ENCODE measurements around the gene RGS14.
A peak's percentile ranks its signal among the peaks of the same experiment; 100 is the strongest.
"Not testable (repeated sequence)": the region's sequence is repeated elsewhere in the genome, so short reads cannot be mapped to it uniquely, and the experiment has no call there.

RGS14 gene

GRCh38 chr5:177350776-177351391, 6.8 kb upstream of the RGS14 start:
- no peak for DNase-seq

DNA sequence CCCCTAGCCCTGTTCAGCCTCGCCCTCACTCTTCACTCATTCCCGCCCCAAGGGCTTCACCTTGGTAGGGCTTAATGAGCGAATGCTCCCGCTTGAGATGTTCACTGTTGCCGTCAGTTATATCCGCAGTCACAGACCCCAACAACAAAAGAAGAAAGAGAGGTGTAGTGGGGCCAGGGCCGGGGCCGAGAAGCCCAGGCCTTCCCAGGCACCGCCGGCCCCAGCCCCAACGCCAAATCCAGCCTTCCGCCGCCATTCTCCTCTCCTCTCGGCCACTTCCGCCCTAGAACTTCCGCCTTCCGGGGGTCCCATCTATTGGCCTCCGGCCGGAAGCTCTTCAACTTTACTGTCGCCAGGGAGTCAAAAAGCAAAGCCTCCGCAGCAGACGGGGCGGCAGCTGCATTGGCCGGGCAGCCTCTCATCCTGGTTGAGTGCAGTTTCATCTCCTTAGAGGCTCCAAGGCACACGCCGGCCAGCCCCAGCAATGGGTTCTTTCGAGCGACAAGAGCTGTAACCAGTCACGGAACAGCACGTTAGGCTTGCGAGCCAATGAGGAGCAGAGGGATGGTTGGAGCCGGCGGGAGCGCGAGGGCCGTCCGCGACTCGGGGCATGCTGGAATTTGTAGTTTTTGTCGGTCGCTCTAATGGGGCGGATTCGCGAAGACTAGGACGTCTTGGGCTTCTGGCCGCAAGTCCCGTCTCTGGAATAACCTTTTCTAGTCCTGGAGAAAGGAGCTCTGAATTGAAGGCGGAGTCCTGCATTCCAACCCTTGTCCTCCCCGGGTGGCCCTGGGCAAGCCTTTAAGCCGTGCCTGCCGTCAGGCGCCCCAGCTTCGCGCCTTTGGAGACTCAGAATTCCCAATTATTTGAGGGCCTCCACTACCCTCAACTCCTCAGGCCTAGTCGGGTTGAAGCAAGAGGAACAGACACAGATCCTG, 6.1 kb upstream of the RGS14 start, which contains the start of gene LMAN2:
Gene LMAN2, minus strand, starts transcription at position 277 of the 938 bp plus-strand sequence. Its CDS starts 21 bp downstream, at position 256.
- peak; percentile 89 for DNase-seq

DNA sequence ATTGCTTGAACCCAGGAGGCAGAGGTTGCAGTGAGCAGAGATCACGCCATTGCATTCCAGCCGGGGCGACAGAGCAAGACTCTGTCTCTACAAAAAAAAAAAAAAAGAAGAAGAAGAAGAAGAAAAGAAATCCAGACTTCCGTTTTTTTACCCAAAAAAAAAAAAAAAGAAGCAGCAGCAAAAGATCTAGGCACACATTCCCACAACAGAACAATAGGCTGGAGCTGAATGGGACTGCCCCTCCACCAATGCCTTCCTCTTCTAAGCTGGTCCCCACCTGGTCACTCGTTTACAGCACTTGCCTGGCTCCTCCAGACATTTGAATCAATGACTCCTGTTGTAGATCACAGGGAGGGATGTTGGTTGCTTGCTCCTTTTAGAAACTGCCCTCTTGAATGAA, 4.6 kb upstream of the RGS14 start:
- DNase-seq: no peak

DNA sequence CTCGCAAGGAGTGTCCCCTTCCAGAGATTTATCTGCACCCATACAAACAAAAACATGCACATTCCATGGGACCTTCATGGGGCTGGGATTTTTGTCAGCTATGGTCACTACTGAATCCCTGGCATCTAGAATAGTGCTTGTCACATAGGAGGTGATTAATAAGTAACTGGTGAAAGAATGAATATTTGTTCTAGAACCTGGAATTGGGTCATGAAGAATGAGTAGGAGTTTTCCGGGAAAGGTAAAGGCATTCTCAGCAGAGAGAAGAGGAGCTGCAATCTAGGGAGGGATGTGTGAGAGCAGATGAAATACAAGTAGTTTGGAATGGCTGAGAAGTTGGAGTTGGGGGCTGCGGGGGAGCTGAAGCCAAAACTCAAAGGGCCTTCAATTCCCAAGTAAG, 3.5 kb upstream of the RGS14 start:
- no peak for DNase-seq

- DNase-seq: no peak
Measured at GRCh38 chr5:177354711-177355110, 3.0 kb upstream of the RGS14 start.

- no peak for DNase-seq
Measured at GRCh38 chr5:177355162-177355867, 2.4 kb upstream of the RGS14 start.

DNA sequence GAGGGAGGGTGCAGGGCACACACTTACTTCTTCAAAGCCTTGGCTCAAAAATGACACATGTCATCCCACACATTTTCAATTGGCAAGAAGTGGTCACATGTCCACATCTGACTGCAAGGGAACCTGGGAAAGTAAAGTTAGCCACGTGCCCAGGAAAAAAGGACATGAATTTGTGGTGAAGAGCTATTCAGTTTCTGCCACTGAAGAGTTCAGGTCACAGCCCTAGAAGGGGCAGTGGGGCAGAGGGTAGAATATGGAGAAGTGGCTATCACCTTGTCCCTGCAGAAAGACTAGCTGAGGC, 1.9 kb upstream of the RGS14 start:
- DNase-seq: no peak

DNA sequence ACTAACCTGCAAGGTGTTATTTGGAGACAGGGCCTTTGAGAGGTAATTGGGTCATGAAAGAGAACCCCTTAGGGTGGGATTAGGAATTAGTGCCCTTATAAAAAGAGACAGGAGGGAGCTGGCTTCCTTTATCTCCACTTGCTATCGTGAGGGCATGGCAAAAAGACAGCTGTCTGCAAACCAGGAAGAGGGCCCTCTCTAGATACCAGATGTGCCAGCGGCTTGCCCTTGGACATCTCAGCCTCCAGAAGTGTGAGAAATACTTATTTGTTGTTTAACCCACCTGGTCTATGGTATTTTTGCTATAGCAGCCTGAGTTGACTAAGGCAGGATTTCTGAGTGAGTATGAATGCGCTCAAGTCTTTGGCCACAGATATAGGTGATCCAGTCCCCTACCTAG, 978 bp upstream of the RGS14 start:
- DNase-seq: no peak

- DNase-seq: no peak
Measured at GRCh38 chr5:177357146-177357458, 622 bp upstream of the RGS14 start.

- no peak for DNase-seq
Measured at GRCh38 chr5:177358370-177358819, 671 bp downstream of the RGS14 start.

GRCh38 chr5:177359451-177359851, 1.7 kb downstream of the RGS14 start:
- DNase-seq: no peak

GRCh38 chr5:177359860-177360259, 2.1 kb downstream of the RGS14 start:
- DNase-seq: no peak

DNA sequence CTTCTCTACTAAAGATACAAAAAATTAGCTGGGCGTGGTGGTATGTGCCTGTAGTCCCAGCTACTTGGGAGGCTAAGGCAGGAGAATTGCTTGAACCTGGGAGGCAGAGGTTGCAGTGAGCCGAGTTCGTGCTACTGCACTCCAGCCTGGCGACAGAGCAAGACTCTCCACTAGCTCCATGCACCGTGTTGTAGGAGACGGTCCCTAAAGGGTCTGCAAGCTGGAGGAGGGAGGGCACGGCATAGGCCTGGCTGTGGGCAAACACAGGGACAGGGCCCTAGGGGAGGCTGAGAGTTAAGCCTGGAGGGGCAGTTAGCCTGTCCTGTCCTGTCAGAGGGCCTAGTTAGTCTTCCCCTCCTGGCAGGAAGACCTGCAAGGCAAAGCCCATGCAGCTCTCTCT, 3.0 kb downstream of the RGS14 start:
- not testable (repeated sequence) for DNase-seq

- DNase-seq: no peak
Measured at GRCh38 chr5:177361418-177362291, 3.9 kb downstream of the RGS14 start.

- DNase-seq: no peak
Measured at GRCh38 chr5:177362292-177362609, 4.5 kb downstream of the RGS14 start.

DNA sequence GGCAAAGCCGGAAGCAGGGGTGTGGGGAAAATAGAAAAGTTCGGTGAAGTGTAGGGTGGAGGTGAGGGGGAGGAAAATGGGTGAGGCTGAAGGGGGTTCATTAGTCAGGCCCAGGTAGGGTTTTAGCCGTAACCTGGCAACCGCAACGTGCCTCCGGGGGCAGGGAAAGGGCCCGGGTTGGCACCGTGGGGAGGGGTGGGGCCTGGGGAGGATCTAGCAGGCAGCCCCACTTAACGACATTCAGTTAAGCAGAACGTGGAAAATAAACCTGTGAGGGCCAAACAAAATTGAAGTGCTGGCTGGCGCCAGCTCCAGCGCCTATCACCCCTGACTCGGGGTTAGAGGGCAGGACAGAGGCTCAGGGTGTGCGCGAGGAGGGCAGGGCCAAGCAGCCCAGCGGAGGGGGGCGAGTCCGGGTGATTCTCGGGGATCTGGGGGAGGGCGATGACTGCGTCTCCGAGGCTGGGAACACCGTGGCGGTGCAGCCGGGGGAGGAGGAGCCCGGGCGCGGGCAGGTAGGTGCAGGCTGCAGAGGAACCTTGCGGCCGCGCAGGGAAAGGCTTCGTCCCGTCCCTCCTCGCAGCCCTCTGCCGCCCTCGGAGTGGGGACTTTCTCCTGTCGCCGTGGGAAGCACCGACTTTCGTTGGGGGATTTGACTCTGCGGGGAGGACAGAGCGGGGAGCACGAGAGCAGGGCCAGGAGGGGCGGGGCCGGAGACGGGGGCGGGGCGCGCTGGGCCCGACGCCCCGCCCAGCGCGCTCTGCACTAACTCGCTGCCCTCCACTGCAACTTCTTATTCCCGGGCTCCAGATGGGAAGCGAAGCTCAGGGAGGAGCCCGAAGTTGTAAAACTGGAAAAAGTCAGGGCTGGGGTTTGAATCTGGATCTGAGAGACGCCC, 5.1 kb downstream of the RGS14 start:
- DNase-seq: peak; percentile 60

DNA sequence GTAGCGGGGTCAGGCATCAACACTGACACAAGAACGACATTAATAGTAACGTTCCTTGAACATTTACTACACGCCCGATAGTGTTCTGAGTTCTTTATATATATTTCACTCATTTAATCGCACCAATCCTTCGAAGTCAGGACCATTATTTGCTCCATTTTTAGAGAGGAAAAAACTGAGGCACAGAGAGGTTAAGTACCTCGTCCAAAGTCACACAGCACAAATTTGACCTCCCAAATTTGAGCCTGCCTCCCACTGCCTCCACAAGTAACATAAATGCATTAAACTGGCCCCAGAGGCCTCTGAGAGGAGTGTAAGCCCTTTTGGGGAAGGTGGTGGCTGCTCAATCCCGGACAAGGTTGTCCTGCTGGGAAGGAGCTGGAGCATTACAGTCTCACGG, 5.8 kb downstream of the RGS14 start:
- DNase-seq: no peak

DNA sequence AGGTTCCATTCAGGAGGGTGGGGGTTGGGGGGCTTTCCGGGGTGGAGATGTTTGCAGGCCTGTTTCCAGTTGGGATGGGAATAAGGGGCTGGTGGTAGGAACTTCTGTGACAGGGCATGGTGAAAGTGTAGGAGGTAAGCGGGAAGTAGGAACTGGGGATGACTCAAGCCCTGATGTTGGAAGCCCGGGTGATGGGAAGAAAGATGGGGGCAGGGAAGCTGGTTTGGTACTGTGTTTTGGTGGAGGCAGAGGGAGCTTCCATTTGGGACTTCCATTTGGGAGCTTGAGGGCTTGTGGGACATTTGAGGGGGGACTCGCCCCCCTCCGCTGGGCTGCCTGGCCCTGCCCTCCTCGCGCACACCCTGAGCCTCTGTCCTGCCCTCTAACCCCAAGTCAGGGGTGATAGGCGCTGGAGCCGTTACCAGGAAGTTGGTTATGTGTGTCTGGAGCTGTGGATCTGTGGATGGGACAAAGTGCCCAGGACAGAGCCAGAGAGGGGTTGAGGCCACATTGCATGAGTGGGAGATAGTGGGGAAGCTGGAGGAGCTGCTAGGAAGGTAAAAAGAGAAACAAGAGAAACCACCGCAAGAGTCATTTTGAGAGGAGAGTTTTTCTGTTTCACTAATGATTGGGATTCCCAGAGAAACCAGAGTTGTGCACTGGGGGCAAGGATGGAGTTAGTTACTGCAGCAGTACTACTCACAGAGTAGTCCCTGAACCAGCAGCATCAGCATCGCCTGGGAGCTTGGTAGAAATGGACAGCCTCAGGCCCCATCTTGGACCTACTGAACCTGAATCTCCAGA, 6.6 kb downstream of the RGS14 start:
- DNase-seq: no peak

- DNase-seq: no peak
Measured at GRCh38 chr5:177365845-177366527, 8.3 kb downstream of the RGS14 start.

DNA sequence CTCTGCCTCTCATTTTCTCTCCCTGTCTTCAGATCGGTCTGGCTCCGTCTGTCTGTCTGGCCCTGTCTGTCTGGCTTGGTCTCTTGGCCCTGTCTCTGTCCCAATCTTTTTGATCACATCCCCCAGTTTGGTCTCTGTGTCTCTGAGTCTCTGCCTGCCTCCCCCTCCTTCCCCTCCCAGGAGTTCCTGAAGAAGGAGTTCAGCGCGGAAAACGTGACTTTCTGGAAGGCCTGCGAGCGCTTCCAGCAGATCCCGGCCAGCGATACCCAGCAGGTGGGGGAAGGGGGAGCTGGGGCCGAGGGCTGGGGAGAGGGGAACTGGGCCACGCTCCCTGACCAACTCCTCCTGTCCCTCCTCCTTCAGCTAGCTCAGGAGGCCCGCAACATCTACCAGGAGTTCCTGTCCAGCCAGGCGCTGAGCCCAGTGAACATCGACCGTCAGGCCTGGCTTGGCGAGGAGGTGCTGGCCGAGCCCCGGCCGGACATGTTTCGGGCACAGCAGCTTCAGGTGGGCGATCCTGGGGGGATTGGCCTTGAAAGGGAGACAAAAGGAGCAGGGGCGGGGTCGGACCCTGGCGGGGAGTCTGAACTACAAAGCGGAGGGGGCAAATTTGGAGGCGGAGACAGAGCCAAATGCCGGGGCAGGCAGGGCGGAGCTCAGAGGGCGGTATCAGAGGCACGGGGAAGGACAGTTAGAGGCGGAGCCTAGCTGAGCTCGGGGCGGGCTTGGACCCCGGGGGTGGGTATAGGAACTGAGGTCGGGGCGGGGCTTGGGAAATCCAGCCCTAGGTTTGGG, 9.0 kb downstream of the RGS14 start:
- peak; percentile 9 for DNase-seq
